GM18519 (cell line): ENCODE measurements around the gene UST.
"Not testable (repeated sequence)": the region's sequence is repeated elsewhere in the genome, so short reads cannot be mapped to it uniquely, and the experiment has no call there.

Source experiments
- ATAC-seq: cut with Tn5 transposase; IDR thresholded peaks from one replicate; pipeline ENCODE4 v1.9.1; 2021; ENCODE audit warnings: mild to moderate bottlenecking, moderate library complexity; ENCODE audit not compliant: unreplicated experiment, low FRiP score

The UST gene

DNA sequence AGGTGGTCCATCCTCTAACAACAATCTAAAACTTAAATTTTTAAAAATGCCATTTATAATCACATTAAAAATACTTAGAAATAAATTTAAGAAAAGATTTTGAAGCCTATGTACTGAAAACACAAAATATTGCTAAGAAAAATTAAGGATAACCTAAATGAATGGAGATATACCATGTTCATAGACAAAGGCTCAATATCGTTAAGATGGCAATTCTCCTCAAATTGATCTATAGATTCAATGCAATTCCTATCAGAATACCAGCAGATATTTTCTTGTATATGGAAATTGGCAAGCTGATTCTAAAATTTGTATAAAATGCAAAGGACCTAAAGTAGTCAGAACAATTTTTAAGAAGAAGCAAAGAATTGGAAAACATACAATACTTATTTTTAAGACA, 19.7 kb upstream of the UST start:
- ATAC-seq: no peak

DNA sequence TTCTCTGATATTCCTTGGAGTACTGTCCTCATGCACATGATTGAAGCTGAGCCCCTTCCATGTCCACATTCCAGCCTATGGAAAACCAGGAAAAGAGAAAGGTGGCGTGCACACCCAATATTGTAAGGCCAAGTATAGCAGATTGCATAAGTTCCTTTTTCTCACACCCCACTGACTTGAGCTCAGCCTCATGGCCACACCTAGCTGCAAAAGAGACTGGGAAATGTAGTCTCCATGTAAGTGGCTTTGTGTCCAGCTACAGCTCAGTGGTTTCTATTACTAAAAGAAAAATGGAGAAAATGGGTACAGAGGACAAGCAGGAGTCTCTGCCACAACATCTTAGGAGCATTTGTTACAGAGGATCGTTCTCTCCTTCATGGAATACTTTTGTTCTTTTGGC, 10.8 kb upstream of the UST start:
- ATAC-seq: no peak

DNA sequence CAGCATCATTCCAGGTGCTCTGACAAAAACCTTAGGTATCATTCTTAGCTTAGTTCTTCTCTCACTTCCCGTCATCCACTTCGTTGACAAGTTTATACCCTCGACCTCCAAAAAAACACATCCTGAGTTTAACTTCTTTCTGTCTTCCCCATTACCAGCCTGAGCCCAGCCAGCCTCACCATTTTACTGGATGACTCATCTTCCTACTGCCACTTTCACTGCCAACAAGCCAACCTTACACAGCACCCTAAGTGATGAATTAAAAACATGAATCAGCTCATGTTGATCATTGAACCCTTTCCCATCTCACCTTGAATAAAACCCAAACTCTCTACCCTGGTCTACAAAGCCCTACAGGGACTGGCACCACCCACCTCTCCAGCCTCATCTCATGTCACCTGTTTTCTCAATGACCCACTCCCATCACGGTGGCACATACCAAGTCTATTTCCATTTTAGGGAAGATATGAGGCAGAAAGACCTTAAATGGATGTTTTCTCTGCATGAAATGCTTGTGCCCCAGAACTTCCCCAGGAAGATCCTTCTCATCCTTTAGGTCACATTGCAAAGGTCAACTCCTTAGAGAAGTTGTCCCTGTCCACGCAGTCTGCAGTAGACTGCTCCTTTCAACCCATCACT, 9.9 kb upstream of the UST start:
- ATAC-seq: no peak

- ATAC-seq: no peak
Measured at GRCh38 chr6:148737806-148738205, 9.0 kb upstream of the UST start.

DNA sequence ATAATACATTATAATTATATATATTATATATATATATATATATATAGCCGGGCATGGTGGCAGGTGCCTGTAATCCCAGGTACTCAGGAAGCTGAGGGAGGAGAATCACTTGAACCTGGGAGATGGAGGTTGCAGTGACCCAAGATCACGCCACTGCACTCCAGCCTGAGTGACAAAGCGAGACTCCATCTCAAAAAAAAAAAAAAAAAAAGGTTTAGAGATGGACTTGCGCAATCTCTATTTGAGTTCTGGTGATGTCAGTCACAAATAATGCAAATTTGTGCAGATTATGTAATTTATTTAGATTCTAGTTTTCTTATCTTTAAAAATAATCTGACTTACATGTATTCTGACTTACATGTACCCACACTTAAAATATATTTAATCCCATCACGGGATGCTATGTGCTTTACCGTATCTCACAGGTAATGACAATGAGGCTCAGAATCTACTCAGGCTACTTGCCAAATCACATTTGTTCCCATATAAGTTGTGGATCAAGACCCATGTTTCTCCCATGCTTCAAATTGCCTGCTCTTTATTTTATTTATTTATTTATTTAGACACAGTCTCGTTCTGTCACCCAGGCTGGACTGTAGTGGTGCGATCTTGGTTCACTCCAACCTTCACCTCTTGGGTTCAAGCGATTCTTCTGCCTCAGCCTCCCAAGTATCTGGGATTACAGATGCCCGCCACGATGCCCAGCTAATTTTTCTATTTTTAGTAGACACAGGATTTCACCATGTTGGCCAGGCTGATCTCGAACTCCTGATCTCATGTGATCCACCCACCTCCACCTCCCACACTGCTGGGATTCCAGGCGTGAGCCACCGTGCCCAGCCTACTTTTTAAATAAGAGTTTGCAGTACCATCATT, 7.6 kb upstream of the UST start:
- no peak for ATAC-seq

GRCh38 chr6:148739822-148740128, 7.1 kb upstream of the UST start:
- ATAC-seq: no peak

DNA sequence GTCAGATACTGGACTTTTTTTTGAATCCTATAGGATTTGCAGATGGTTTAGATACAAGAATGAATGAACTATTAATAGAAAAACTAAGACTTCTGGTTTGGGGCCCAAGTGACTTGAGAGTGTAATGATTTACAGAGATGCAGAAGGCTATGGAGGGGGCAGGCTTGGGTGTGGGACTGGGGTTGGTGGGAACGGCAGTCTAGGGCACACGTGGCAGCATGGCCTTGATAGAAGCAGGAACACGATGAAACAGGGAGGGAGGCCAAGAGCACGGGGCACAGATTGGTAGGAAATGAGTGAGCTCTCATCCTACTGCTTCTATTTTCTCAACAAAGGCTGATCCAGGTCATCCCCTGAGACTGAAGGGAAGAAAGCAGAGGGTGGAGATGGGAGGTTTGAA, 3.4 kb upstream of the UST start:
- ATAC-seq: no peak

DNA sequence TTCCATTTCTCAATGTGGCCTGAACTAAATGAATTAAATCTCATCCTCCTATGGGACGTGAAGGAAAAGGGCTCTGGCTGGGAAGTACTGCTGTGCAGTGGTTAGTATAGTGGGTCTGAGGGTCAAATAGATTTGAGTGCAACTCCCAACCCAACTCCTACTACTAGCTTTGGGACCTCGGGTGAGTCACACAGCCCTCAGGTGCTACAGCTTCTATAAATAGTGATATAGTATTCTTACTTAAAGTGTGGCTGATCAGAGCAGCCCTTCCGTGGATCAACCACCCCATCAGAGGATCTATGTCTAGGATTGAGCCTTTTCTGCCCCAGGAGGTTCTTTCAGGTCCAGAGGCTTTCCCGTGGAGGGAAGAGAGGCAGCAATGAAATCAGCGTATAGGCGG, 904 bp upstream of the UST start:
- no peak for ATAC-seq

DNA sequence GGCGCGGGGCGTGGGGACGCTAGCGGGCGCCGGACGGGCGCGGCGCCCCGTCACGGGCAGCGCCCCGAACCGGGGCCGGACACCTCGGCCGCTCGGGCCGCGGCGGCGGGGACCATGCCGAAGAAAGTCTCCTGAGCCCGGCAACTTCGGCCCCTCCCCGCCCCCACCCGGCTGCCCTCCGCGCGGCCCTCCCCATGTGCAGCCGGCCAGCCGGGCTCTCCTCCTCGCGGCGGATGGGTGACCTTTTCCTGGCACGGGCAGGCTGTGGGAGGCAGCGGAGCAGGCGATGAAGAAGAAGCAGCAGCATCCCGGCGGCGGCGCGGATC, 278 bp downstream of the UST start:
- ATAC-seq: no peak

- no peak for ATAC-seq
Measured at GRCh38 chr6:148747471-148748165, 788 bp downstream of the UST start.

DNA sequence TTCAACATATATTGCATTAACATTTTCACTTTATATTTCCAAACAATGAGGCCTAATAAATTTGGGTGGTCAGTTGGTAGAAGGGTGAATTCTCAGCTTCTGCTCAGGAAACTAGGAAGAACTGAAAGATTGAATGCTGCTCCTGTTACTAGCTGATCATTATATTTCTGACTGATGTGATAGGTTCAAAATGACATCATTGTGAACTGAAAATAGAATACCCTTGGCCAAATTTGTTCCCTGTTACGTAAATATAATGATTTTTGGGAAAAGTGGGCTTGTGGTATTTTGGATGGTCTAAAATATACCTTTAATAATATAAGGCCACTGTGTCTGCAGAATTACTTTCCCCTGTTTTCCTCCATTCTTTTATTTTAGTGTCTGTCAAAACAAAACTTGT, 2.8 kb downstream of the UST start:
- ATAC-seq: no peak

- no peak for ATAC-seq
Measured at GRCh38 chr6:148750838-148751792, 4.3 kb downstream of the UST start.

DNA sequence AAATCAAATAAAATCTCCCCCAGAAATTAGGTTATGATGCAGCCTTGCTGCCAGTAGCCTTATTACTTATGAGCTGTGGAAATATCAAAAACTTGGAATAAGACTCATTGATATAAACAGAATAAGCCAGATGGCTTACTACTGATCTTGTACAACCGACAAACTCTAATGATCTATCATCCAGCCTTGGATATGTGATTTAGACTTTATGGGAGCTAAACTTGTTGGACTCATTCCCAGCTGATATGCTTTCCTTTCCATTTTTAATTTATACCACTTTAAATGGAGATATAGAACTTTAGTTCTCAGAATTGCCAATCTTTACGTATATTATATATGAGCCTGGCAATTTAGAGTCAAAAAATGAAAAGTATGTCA, 5.0 kb downstream of the UST start:
- no peak for ATAC-seq

DNA sequence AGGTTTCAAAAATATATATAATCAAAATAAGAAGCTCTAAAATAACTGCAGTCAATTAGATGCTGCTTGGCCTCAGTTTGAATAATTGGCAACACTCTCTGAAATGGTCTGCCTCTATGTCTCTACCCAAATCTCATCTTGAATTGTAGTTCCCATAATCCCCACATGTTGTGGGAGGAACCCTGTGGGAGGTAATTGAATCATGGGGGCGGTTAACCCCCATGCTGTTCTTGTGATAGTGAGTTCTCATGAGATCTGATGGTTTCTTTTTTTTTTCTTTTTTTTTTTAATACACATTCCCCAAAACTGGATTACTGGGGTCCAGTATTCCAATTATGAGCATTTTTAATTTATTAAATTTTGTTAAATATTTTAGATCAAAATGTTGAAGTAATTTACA, 8.5 kb downstream of the UST start:
- ATAC-seq: not testable (repeated sequence)

- ATAC-seq: peak; percentile 34
Measured at GRCh38 chr6:148757944-148758480, 11.2 kb downstream of the UST start.

DNA sequence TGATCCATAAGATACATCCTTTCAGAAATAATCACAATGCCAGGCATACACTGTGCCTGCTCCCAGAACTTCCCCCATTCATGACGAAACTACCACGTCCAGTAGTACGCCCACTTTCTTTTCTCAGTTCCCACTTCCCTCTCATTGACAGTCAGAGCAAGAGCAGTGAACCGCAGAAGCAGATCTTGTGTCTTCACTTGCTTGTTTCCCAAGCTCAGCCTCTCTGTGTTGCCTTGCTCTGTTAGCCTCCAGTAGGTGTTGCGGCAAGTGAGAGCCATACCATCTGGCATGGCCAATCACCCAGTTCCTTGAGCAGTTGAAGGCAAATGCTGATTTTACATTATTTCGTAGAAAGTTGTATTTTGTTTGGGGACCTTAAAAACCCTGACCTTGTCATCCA, 11.7 kb downstream of the UST start:
- ATAC-seq: peak; percentile 67

- ATAC-seq: no peak
Measured at GRCh38 chr6:148760258-148760534, 13.4 kb downstream of the UST start.

DNA sequence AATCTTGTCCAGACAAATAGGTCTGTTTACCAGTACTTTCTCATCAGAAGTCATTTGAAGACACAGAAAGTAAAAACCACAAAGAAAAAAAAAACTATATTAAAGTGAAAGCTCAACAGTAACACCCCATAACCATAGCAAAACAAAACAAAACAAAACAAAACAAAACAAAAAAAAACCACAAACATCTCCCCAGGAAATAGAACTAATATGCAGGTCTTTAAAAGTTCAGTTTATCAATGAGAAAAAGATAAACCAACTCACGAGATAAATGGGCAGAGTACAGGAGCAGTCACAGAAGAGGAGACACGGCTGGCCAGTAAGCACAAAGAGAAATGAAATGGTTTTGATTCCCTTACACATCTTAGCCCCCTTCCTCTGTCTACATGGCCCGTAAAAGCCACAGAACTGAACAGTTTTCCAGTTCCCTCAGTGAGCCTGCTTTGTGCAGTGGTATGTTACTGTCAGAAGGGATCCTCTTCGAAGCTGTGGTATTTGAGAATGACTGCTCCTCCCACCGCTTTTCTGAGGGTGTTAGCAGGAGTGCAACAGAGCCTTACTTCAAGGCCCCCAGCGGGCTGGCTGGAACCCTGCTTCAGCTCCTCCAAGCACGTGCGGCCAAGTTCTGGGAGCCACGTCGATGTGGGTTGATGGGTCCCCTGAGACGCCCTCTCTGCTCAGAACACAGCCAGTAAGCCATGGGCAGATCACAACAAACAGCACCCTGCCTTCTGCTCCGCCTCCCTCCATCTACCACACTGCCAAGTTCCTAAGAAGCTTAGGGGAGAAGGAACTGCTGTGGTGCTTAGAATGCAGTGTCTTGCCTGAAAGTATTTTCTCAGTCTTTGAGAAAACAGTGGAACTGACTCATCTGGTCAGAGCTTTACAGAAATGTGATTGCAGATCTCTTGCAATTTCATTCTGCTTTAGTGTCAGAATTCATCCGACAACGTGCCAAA, 14.0 kb downstream of the UST start:
- ATAC-seq: peak; percentile 24

GRCh38 chr6:148761527-148762011, 14.7 kb downstream of the UST start:
- ATAC-seq: no peak

- ATAC-seq: no peak
Measured at GRCh38 chr6:148762231-148762630, 15.4 kb downstream of the UST start.
